Measurements from ENCODE around the gene RNF130. TPM values are rescaled to one million over a fixed set of nuclear protein-coding genes. Genes with fewer than 3 reads are reported as not detected.

RNF130 gene
- polyA plus RNA-seq, 1 donor from 2014 or later: 48.7 TPM

DNA sequence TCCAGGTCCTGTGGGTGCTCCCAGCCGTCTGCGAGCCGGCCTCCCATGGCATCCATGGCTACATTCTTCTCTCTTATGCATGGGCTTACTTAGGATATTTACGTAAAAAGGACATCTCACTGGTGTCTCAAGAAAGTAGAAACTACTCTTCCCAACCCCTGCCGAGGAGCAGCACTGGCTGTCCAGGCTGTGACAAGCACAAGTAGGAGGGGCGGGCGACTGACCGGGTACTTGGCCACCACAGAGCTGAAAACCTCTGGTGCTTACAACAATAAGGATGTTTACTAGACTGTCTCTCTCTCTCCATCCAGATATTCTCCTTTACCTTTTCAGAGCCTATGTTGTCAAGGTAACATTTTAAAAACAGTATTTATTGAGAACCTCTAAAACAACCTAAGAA, 107.5 kb downstream of the RNF130 start:
- Histone ChIP-seq H3K27ac (ENCODE audit: low read length) (no peak overlapping the region), H3F3A (ENCODE audit: insufficient read depth, low read length, poor library complexity, severe bottlenecking) (no peaks in the 10 kb centered on the region)

DNA sequence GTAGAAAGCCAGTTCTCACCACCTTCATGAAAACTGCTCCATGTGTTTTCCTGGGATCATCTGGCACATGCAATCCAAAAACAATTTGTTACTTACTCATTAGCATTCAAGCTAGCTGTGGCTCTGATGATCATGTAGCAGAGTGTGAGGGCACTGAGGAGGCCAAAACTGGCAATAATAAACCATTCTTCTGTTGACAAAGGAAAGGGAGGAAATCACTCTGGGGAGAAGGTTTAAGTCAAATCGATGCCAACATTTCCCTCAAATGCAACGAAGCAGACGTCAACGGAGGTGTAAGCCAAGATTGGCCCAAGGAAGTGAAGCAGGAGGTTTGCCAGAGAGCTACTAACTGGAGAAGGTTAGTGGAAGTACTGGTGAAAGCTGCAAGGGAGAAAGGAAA, 108.2 kb downstream of the RNF130 start:
- Histone ChIP-seq H3K9me3 (ENCODE audit: low read length) (no peaks in the 10 kb centered on the region), H4K20me1 (ENCODE audit: insufficient read depth) (no peaks in the 10 kb centered on the region), H3F3A (ENCODE audit: insufficient read depth, low read length, poor library complexity, severe bottlenecking) (no peaks in the 10 kb centered on the region), H3K79me2 (replicated peaks; ENCODE audit: insufficient read depth, low read length) (no peaks in the 10 kb centered on the region), H3K27me3 (ENCODE audit: insufficient read depth, low read depth, low read length) (no peaks in the 10 kb centered on the region), H3K36me3 (ENCODE audit: insufficient read depth, low read length) (peaks cover 18% of the 10 kb centered on the region), H3K4me2 (ENCODE audit: low read length) (no peak overlapping the region), H3K27ac (ENCODE audit: low read length) (no peak overlapping the region), H3K4me3 (ENCODE audit: low read length) (no peak overlapping the region), H3K9me2 (ENCODE audit: insufficient read depth, low read length) (no peaks in the 10 kb centered on the region), H2AFZ (ENCODE audit: low read depth, low read length) (no peak overlapping the region), H3K9ac (ENCODE audit: low read length) (no peak overlapping the region)
- TF ChIP-seq EZH2 (IDR thresholded peaks at IDR 0.05; ENCODE audit: borderline replicate concordance, insufficient read depth, low read length, poor library complexity, severe bottlenecking) (no peak), POLR2AphosphoS5 (IDR thresholded peaks at IDR 0.05) (no peak), EP300 (conservative IDR thresholded peaks at IDR 0.05; ENCODE audit: poor library complexity, severe bottlenecking) (no peak), RAD21 (conservative IDR thresholded peaks at IDR 0.05) (no peak)
- TF ChIP-seq, protein P1, sequence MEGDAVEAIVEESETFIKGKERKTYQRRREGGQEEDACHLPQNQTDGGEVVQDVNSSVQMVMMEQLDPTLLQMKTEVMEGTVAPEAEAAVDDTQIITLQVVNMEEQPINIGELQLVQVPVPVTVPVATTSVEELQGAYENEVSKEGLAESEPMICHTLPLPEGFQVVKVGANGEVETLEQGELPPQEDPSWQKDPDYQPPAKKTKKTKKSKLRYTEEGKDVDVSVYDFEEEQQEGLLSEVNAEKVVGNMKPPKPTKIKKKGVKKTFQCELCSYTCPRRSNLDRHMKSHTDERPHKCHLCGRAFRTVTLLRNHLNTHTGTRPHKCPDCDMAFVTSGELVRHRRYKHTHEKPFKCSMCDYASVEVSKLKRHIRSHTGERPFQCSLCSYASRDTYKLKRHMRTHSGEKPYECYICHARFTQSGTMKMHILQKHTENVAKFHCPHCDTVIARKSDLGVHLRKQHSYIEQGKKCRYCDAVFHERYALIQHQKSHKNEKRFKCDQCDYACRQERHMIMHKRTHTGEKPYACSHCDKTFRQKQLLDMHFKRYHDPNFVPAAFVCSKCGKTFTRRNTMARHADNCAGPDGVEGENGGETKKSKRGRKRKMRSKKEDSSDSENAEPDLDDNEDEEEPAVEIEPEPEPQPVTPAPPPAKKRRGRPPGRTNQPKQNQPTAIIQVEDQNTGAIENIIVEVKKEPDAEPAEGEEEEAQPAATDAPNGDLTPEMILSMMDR (IDR thresholded peaks at IDR 0.05; ENCODE audit: poor library complexity, severe bottlenecking): no peak

More for the DNA sequence above, 107.5 kb downstream of the RNF130 start:
- Histone ChIP-seq H3K79me2 (replicated peaks; ENCODE audit: insufficient read depth, low read length) (no peaks in the 10 kb centered on the region), H3K9me3 (ENCODE audit: low read length) (no peaks in the 10 kb centered on the region), H3K9ac (ENCODE audit: low read length) (no peak overlapping the region), H3K9me2 (ENCODE audit: insufficient read depth, low read length) (no peaks in the 10 kb centered on the region), H3K36me3 (ENCODE audit: insufficient read depth, low read length) (peaks cover 19% of the 10 kb centered on the region), H4K20me1 (ENCODE audit: insufficient read depth) (no peaks in the 10 kb centered on the region), H3K4me2 (ENCODE audit: low read length) (no peak overlapping the region), H3K27me3 (ENCODE audit: insufficient read depth, low read depth, low read length) (no peaks in the 10 kb centered on the region), H3K4me3 (ENCODE audit: low read length) (no peak overlapping the region), H2AFZ (ENCODE audit: low read depth, low read length) (no peak overlapping the region)
- no peak for TF ChIP-seq SMC3 (conservative IDR thresholded peaks at IDR 0.05; ENCODE audit: poor library complexity)
- TF ChIP-seq RAD21 (conservative IDR thresholded peaks at IDR 0.05): no peak
- TF ChIP-seq TAF1 (IDR thresholded peaks at IDR 0.05; ENCODE audit: low read depth): no peak
- TF ChIP-seq EZH2 (IDR thresholded peaks at IDR 0.05; ENCODE audit: borderline replicate concordance, insufficient read depth, low read length, poor library complexity, severe bottlenecking): no peak
- no peak for TF ChIP-seq REST (IDR thresholded peaks at IDR 0.05; ENCODE audit: borderline replicate concordance)
- no peak for TF ChIP-seq MXI1 (conservative IDR thresholded peaks at IDR 0.05; ENCODE audit: poor library complexity, severe bottlenecking)
- TF ChIP-seq POLR2AphosphoS5 (IDR thresholded peaks at IDR 0.05): no peak
- TF ChIP-seq EP300 (conservative IDR thresholded peaks at IDR 0.05; ENCODE audit: poor library complexity, severe bottlenecking): no peak
- TF ChIP-seq, protein P1 (IDR thresholded peaks at IDR 0.05; ENCODE audit: poor library complexity, severe bottlenecking): no peak

All from neural cell (in vitro differentiated cells).